GM18858 (cell line): ENCODE results near the gene DRG1.
"Not testable (repeated sequence)": the region's sequence is repeated elsewhere in the genome, so short reads cannot be mapped to it uniquely, and the experiment has no call there.

Experiments
- ATAC-seq: cut with Tn5 transposase; IDR thresholded peaks from one replicate; pipeline ENCODE4 v1.9.1; 2021; ENCODE audit not compliant: unreplicated experiment

Gene DRG1

GRCh38 chr22:31442768-31443489 is 43.5 kb downstream of the DRG1 start:
- no peak for ATAC-seq

DNA sequence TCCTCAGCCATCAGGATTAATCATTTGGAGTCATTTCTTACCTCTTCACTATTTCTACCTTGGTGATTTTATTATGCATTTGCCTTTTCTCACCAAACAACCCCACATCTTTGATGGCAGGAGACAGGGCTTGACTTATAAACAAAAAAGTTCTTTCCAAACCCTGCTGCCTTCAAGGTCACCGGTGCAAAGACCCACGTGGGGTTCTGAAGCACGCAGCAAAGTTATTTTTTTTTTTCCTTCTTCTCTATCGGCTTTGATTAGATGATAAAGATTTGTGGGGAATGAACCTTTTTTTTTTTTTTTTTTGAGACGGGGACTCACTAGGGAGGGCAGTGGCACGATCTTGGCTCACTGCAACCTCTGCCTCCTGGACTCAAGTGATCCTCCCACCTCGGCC is 44.1 kb downstream of the DRG1 start:
- ATAC-seq, result no peak

GRCh38 chr22:31445642-31446041 is 46.2 kb downstream of the DRG1 start:
- ATAC-seq, result no peak

- no peak for ATAC-seq
These were observed 46.8 kb downstream of the DRG1 start for GRCh38 chr22:31446208-31446607.

- ATAC-seq, result no peak
These were observed 47.4 kb downstream of the DRG1 start for GRCh38 chr22:31446767-31447166.

GRCh38 chr22:31447337-31447736 is 47.9 kb downstream of the DRG1 start:
- no peak for ATAC-seq

- ATAC-seq, result no peak
These were observed 49.0 kb downstream of the DRG1 start for GRCh38 chr22:31448382-31448781.

GRCh38 chr22:31449506-31449905 is 50.1 kb downstream of the DRG1 start:
- ATAC-seq, result no peak

- ATAC-seq, result no peak
These were observed 52.5 kb downstream of the DRG1 start for GRCh38 chr22:31451709-31452571.

- ATAC-seq, result no peak
These were observed 62.3 kb downstream of the DRG1 start for GRCh38 chr22:31461699-31462098.

DNA sequence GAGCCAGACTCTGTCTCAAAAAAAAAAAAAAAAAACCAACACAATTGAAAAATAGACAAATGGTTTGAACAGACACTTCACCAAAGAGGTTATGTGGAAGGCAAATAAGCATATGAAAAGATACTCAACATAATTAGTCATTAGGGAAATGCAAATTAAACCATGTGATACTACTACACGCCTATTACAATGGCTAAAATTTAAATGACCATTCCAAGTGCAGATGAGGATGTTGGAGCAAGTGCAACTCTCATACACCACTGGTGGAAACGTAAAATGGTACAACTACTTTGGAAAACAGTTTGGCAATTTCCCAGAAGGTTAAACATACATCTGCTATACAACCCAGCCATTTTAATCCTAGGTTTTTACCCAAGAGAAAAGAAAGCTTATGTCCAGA is 65.9 kb downstream of the DRG1 start:
- ATAC-seq, result no peak

GRCh38 chr22:31474743-31475142 is 75.3 kb downstream of the DRG1 start:
- ATAC-seq, result no peak

- no peak for ATAC-seq
These were observed 76.4 kb downstream of the DRG1 start for GRCh38 chr22:31475800-31476199.

DNA sequence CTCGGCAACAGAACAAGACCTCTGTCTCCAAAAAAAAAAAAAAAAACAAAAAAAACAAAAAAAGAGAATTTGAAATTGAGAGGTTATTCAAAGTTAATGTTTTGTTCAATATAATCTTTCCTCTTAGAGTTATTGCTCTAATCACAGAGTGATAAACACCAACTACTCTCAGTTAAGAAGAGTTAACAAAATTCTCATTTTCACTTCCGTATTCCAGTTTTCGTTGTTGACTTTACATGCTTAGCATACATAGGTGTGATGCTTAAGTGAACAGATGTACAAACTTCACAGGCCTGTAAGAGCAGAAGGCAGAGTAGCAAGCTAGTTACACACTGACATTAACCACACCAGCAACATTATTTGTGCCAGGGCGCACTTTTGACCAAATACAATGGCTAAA is 77.9 kb downstream of the DRG1 start:
- ATAC-seq, result peak; percentile 71

GRCh38 chr22:31481129-31481528 is 81.7 kb downstream of the DRG1 start:
- no peak for ATAC-seq

DNA sequence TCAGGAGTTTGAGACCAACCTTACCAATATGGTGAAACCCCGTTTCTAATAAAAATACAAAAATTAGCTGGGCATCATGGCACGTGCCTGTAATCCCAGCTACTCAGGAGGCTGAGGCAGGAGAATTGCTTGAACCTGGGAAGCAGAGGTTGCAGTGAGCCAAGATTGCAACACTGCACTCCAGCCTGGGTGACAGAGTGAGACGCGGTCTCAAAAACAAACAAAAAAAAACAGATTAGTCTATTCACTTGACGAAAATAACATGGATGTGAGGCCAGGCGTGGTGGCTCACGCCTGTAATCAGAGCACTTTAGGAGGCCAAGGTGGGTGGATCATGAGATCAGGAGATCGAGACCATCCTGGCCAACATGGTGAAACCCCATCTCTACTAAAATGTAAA is 83.1 kb downstream of the DRG1 start:
- not testable (repeated sequence) for ATAC-seq
